NB4 (cell line): ENCODE measurements around the gene PSAPL1.

Source experiments
- MYC ChIP-seq: IDR thresholded peaks from 2 replicates; pipeline ENCODE4 v1.6.1; 2011; ENCODE audit warnings: low read depth, low read length
- POLR2A ChIP-seq: IDR thresholded peaks from 2 replicates; pipeline ENCODE4 v1.6.1; 2011; ENCODE audit warnings: mild to moderate bottlenecking; ENCODE audit not compliant: insufficient read length; ENCODE audit errors: extremely low read depth
- TF ChIP-seq, protein P1 (sequence below): IDR thresholded peaks from one replicate; pipeline ENCODE4 v1.5.1; 2012; ENCODE audit warnings: low read depth, low read length
- TF ChIP-seq, protein P2 (sequence below): IDR thresholded peaks from 2 replicates; pipeline ENCODE4 v1.6.1; 2011; ENCODE audit warnings: low read depth, low read length

DNA sequence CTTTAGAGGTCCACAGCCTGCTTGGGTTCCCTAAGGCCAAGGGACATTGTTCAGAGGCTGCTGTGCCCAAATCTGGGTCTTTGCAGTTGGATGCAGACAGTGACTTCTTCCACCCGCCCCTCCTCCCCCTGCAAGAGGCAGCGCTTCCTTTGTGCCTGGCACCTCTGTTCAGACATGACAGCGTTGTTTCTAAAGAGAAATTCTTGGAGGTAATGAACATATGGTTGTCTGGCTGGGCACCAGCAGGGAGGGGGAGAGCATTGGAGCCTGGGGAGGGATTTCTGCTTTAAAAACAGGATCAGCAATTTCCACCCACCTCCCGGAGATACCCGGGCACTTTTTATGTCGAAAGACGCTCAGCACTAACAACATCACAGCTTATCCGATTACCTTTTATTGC lies 51.5 kb downstream of the PSAPL1 start:
- TF ChIP-seq, protein P1, sequence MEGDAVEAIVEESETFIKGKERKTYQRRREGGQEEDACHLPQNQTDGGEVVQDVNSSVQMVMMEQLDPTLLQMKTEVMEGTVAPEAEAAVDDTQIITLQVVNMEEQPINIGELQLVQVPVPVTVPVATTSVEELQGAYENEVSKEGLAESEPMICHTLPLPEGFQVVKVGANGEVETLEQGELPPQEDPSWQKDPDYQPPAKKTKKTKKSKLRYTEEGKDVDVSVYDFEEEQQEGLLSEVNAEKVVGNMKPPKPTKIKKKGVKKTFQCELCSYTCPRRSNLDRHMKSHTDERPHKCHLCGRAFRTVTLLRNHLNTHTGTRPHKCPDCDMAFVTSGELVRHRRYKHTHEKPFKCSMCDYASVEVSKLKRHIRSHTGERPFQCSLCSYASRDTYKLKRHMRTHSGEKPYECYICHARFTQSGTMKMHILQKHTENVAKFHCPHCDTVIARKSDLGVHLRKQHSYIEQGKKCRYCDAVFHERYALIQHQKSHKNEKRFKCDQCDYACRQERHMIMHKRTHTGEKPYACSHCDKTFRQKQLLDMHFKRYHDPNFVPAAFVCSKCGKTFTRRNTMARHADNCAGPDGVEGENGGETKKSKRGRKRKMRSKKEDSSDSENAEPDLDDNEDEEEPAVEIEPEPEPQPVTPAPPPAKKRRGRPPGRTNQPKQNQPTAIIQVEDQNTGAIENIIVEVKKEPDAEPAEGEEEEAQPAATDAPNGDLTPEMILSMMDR = no peak
- TF ChIP-seq POLR2A = no peak
- TF ChIP-seq, protein P2, sequence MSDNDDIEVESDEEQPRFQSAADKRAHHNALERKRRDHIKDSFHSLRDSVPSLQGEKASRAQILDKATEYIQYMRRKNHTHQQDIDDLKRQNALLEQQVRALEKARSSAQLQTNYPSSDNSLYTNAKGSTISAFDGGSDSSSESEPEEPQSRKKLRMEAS = no peak
- no peak for TF ChIP-seq MYC
